GM06990 (cell line): ENCODE measurements around the gene ADNP.

Experiments
- DNase-seq: peaks from one replicate; pipeline ENCODE4 v3.0.0-alpha.2; 2011; ENCODE audit not compliant: insufficient read length; ENCODE audit errors: extremely low read depth
- H3K27me3 ChIP-seq: replicated peaks from 2 replicates; pipeline ENCODE4 v1.6.0; 2011; ENCODE audit warnings: low read length; ENCODE audit not compliant: control insufficient read depth, insufficient read depth
- H3K36me3 ChIP-seq: 2 replicates; pipeline ENCODE4 v1.5.1; 2011; ENCODE audit warnings: low read length; ENCODE audit not compliant: control insufficient read depth, insufficient read depth
- H3K4me3 ChIP-seq: replicated peaks from 2 replicates; pipeline ENCODE4 v1.5.1; 2011; ENCODE audit warnings: low read depth, mild to moderate bottlenecking, control low read depth, low read length
- CTCF ChIP-seq: IDR thresholded peaks from 2 replicates; pipeline ENCODE4 v1.5.1; 2011; ENCODE audit warnings: low read length, control low read depth, mild to moderate bottlenecking, inconsistent platforms; ENCODE audit not compliant: insufficient read depth, poor library complexity, severe bottlenecking

ADNP gene

GRCh38 chr20:50930976-50931305 lies 296 bp downstream of the ADNP start:
- no peaks in the 10 kb centered on the region for H3K27me3 ChIP-seq
- no peak for DNase-seq
- no peak for TF ChIP-seq CTCF
- peaks cover 4% of the 10 kb centered on the region for H3K36me3 ChIP-seq
- H3K4me3 ChIP-seq: peak overlapping the region; percentile 85

- H3K27me3 ChIP-seq: no peaks in the 10 kb centered on the region
- DNase-seq: peak; percentile 47
- peak overlapping the region; percentile 85 for H3K4me3 ChIP-seq
- no peak for TF ChIP-seq CTCF
- peaks cover 4% of the 10 kb centered on the region for H3K36me3 ChIP-seq
Observed at GRCh38 chr20:50930139-50930975, 880 bp downstream of the ADNP start.

- no peaks in the 10 kb centered on the region for H3K27me3 ChIP-seq
- DNase-seq: peak; percentile 78
- peaks cover 4% of the 10 kb centered on the region for H3K36me3 ChIP-seq
- TF ChIP-seq CTCF: peak; percentile 99
- peak overlapping the region; percentile 85 for H3K4me3 ChIP-seq
Observed at GRCh38 chr20:50929299-50930138, 1.7 kb downstream of the ADNP start.

- Histone ChIP-seq H3K27me3 (no peaks in the 10 kb centered on the region), H3K4me3 (peak overlapping the region; percentile 85), H3K36me3 (peaks cover 7% of the 10 kb centered on the region)
- TF ChIP-seq CTCF: peak; percentile 34
- no peak for DNase-seq
Observed at GRCh38 chr20:50928469-50928868, 2.8 kb downstream of the ADNP start.

GRCh38 chr20:50926530-50926929 lies 4.7 kb downstream of the ADNP start:
- no peak for TF ChIP-seq CTCF
- no peak for DNase-seq
- Histone ChIP-seq H3K36me3 (peaks cover 9% of the 10 kb centered on the region), H3K27me3 (no peaks in the 10 kb centered on the region), H3K4me3 (no peak overlapping the region)
